Measurements from ENCODE around the gene PAWR.

The PAWR gene

GRCh38 chr12:79548610-79548924, 142.2 kb downstream of the PAWR start:
- no peak for TF ChIP-seq RARB (CRISPR knock-in tag; IDR thresholded peaks at IDR 0.05)
- no peak for TF ChIP-seq POU6F1 (CRISPR knock-in tag; IDR thresholded peaks at IDR 0.05; ENCODE audit: borderline replicate concordance, low read depth)
- TF ChIP-seq BACH2 (CRISPR knock-in tag; IDR thresholded peaks at IDR 0.05; ENCODE audit: borderline replicate concordance): no peak
- TF ChIP-seq ARNTL (CRISPR knock-in tag; IDR thresholded peaks at IDR 0.05; ENCODE audit: borderline replicate concordance, low read depth): no peak
- TF ChIP-seq CSRNP3 (CRISPR knock-in tag; IDR thresholded peaks at IDR 0.05): no peak
- no peak for TF ChIP-seq GLIS3 (CRISPR knock-in tag; IDR thresholded peaks at IDR 0.05)
- TF ChIP-seq ISL1 (CRISPR knock-in tag; IDR thresholded peaks at IDR 0.05): no peak
- TF ChIP-seq, protein P1, sequence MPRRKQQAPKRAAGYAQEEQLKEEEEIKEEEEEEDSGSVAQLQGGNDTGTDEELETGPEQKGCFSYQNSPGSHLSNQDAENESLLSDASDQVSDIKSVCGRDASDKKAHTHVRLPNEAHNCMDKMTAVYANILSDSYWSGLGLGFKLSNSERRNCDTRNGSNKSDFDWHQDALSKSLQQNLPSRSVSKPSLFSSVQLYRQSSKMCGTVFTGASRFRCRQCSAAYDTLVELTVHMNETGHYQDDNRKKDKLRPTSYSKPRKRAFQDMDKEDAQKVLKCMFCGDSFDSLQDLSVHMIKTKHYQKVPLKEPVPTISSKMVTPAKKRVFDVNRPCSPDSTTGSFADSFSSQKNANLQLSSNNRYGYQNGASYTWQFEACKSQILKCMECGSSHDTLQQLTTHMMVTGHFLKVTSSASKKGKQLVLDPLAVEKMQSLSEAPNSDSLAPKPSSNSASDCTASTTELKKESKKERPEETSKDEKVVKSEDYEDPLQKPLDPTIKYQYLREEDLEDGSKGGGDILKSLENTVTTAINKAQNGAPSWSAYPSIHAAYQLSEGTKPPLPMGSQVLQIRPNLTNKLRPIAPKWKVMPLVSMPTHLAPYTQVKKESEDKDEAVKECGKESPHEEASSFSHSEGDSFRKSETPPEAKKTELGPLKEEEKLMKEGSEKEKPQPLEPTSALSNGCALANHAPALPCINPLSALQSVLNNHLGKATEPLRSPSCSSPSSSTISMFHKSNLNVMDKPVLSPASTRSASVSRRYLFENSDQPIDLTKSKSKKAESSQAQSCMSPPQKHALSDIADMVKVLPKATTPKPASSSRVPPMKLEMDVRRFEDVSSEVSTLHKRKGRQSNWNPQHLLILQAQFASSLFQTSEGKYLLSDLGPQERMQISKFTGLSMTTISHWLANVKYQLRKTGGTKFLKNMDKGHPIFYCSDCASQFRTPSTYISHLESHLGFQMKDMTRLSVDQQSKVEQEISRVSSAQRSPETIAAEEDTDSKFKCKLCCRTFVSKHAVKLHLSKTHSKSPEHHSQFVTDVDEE (CRISPR knock-in tag; IDR thresholded peaks at IDR 0.05): no peak
- TF ChIP-seq ZNF565 (CRISPR knock-in tag; conservative IDR thresholded peaks at IDR 0.05; ENCODE audit: low read depth): no peak
- no peak for TF ChIP-seq TCF4 (CRISPR knock-in tag; IDR thresholded peaks at IDR 0.05; ENCODE audit: borderline replicate concordance)
- TF ChIP-seq ZC3H10 (CRISPR knock-in tag; IDR thresholded peaks at IDR 0.05): no peak
- TF ChIP-seq ZFP3 (CRISPR knock-in tag; IDR thresholded peaks at IDR 0.05): no peak
- TF ChIP-seq OSR1 (CRISPR knock-in tag; IDR thresholded peaks at IDR 0.05): no peak

GRCh38 chr12:79547735-79548609, 142.8 kb downstream of the PAWR start:
- ATAC-seq: peak; percentile 91
- TF ChIP-seq CSDC2 (CRISPR knock-in tag; IDR thresholded peaks at IDR 0.05): 0 out of 2 replicates have a peak, but pooled peaks have one; percentile 71
- 0 out of 2 replicates have a peak, but pooled peaks have one; percentile 16 for TF ChIP-seq ISL1 (CRISPR knock-in tag; IDR thresholded peaks at IDR 0.05)
- TF ChIP-seq, protein P2, sequence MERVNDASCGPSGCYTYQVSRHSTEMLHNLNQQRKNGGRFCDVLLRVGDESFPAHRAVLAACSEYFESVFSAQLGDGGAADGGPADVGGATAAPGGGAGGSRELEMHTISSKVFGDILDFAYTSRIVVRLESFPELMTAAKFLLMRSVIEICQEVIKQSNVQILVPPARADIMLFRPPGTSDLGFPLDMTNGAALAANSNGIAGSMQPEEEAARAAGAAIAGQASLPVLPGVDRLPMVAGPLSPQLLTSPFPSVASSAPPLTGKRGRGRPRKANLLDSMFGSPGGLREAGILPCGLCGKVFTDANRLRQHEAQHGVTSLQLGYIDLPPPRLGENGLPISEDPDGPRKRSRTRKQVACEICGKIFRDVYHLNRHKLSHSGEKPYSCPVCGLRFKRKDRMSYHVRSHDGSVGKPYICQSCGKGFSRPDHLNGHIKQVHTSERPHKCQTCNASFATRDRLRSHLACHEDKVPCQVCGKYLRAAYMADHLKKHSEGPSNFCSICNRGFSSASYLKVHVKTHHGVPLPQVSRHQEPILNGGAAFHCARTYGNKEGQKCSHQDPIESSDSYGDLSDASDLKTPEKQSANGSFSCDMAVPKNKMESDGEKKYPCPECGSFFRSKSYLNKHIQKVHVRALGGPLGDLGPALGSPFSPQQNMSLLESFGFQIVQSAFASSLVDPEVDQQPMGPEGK (CRISPR knock-in tag; IDR thresholded peaks at IDR 0.05; ENCODE audit: borderline replicate concordance): no peak

More at GRCh38 chr12:79548610-79548924, 142.2 kb downstream of the PAWR start:
- ATAC-seq: no peak

- TF ChIP-seq PPARA (CRISPR knock-in tag; IDR thresholded peaks at IDR 0.05; ENCODE audit: borderline replicate concordance) (no peak), ESRRG (CRISPR knock-in tag; IDR thresholded peaks at IDR 0.05) (no peak), ISL1 (CRISPR knock-in tag; IDR thresholded peaks at IDR 0.05) (0 out of 2 replicates have a peak, but pooled peaks have one; percentile 7)
- TF ChIP-seq, protein P2 (CRISPR knock-in tag; IDR thresholded peaks at IDR 0.05; ENCODE audit: borderline replicate concordance): no peak
- TF ChIP-seq, protein P3, sequence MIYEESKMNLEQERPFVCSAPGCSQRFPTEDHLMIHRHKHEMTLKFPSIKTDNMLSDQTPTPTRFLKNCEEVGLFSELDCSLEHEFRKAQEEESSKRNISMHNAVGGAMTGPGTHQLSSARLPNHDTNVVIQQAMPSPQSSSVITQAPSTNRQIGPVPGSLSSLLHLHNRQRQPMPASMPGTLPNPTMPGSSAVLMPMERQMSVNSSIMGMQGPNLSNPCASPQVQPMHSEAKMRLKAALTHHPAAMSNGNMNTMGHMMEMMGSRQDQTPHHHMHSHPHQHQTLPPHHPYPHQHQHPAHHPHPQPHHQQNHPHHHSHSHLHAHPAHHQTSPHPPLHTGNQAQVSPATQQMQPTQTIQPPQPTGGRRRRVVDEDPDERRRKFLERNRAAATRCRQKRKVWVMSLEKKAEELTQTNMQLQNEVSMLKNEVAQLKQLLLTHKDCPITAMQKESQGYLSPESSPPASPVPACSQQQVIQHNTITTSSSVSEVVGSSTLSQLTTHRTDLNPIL (CRISPR knock-in tag; IDR thresholded peaks at IDR 0.05; ENCODE audit: low read depth): peak; percentile 68; the same call in 1 of the 2 replicates
- ATAC-seq: peak; percentile 73
Measured at GRCh38 chr12:79547044-79547734, 143.6 kb downstream of the PAWR start.
